ENCODE measurements around the gene ARHGAP11A.

DNA sequence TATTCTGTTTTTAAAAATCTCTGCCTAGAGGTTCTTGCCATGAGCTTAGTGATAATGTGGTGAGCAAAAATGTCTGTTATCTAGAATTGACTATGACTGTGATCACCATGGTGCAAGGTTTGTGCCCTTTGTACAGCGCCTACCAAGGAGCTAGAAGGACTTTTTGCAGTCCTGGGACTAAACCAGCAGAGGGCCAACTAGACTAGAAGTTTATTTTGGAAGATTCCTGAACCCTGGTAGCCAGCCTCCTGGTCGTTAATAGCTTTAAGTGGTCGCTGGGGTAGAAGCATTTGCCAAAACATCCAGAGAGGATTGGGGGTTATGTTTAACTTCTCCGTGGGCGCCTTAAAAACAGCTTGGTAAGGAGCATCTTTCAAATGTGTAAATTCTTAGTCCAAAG is 34.0 kb downstream of the ARHGAP11A start:
- TF ChIP-seq, protein P1, sequence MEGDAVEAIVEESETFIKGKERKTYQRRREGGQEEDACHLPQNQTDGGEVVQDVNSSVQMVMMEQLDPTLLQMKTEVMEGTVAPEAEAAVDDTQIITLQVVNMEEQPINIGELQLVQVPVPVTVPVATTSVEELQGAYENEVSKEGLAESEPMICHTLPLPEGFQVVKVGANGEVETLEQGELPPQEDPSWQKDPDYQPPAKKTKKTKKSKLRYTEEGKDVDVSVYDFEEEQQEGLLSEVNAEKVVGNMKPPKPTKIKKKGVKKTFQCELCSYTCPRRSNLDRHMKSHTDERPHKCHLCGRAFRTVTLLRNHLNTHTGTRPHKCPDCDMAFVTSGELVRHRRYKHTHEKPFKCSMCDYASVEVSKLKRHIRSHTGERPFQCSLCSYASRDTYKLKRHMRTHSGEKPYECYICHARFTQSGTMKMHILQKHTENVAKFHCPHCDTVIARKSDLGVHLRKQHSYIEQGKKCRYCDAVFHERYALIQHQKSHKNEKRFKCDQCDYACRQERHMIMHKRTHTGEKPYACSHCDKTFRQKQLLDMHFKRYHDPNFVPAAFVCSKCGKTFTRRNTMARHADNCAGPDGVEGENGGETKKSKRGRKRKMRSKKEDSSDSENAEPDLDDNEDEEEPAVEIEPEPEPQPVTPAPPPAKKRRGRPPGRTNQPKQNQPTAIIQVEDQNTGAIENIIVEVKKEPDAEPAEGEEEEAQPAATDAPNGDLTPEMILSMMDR (IDR thresholded peaks at IDR 0.05) = no peak
- TF ChIP-seq POLR2A (IDR thresholded peaks at IDR 0.05) = no peak

Data from adrenal gland (tissue), 5 donors.